K562 (cell line): ENCODE results near the gene SETD5. TPM values are rescaled to one million over a fixed set of nuclear protein-coding genes. Genes with fewer than 3 reads are reported as not detected.

Experiments used
- ARID1B ChIP-seq: fragments of 450-650 bp; IDR thresholded peaks from 2 replicates; pipeline ENCODE4 v1.6.1; 2016; ENCODE audit warnings: antibody characterized with exemption, mild to moderate bottlenecking, inconsistent platforms
- CEBPG ChIP-seq, 3 experiments: fragments of 200-800 bp in 1 of 3; sonication (Bioruptor generic) in 1 of 3; sonication (generic) in 1 of 3; formaldehyde crosslinking in 1 of 3; IDR thresholded peaks in 2 of 3; conservative IDR thresholded peaks in 1 of 3; 2 replicates each; pipeline versions ENCODE4 v1.6.1 to v1.8.0; 2016 to 2022; ENCODE audit warnings: missing compliant biosample characterization in 2 of 3, missing genetic modification characterization in 2 of 3, mild to moderate bottlenecking in 1 of 3, missing genetic modification reagents in 1 of 3
- CXXC5 ChIP-seq: fragments of 250-450 bp; sonication (Bioruptor Pico); IDR thresholded peaks from 2 replicates; pipeline ENCODE4 v1.8.0; 2022; ENCODE audit warnings: inconsistent platforms, mild to moderate bottlenecking, moderate library complexity
- E2F4 ChIP-seq: sonication (generic); formaldehyde crosslinking; IDR thresholded peaks from 2 replicates; pipeline ENCODE4 v1.8.0; 2022; ENCODE audit warnings: mild to moderate bottlenecking, low read depth, missing genetic modification reagents
- HDAC2 ChIP-seq: fragments of 450-650 bp; IDR thresholded peaks from 2 replicates; pipeline ENCODE4 v1.6.1; 2016; ENCODE audit warnings: mild to moderate bottlenecking
- HMG20B ChIP-seq: fragments of 250-450 bp; sonication (Bioruptor Pico); IDR thresholded peaks from 2 replicates; pipeline ENCODE4 v1.5.0; 2021; ENCODE audit warnings: mild to moderate bottlenecking
- HOMEZ ChIP-seq: fragments of 250-450 bp; sonication (Bioruptor Pico); IDR thresholded peaks from 2 replicates; pipeline ENCODE4 v1.4.0; 2020; ENCODE audit warnings: mild to moderate bottlenecking, moderate library complexity
- JUND ChIP-seq, 2 experiments: IDR thresholded peaks; 2 replicates in 1 of 2; 3 replicates in 1 of 2; pipeline ENCODE4 v1.6.1; 2011; ENCODE audit warnings: borderline replicate concordance in 2 of 2, low read depth in 2 of 2, low read length in 2 of 2, improper control_type of control experiment in 1 of 2, missing biosample characterization in 1 of 2, missing genetic modification characterization in 1 of 2, missing genetic modification reagents in 1 of 2
- KLF6 ChIP-seq: fragments of 250-450 bp; sonication (Bioruptor Pico); IDR thresholded peaks from 2 replicates; pipeline ENCODE4 v1.4.0; 2020; ENCODE audit warnings: mild to moderate bottlenecking, moderate library complexity, borderline replicate concordance
- NFRKB ChIP-seq: fragments of 450-650 bp; IDR thresholded peaks from 2 replicates; pipeline ENCODE4 v1.6.1; 2016; ENCODE audit warnings: low read depth
- NR2C1 ChIP-seq, 2 experiments: fragments of 450-650 bp; IDR thresholded peaks; 2 replicates each; pipeline ENCODE4 v1.6.1; 2017; ENCODE audit warnings: mild to moderate bottlenecking in 2 of 2, antibody characterized with exemption in 1 of 2, inconsistent platforms in 1 of 2, missing compliant biosample characterization in 1 of 2, missing genetic modification characterization in 1 of 2
- PBX2 ChIP-seq, 2 experiments: IDR thresholded peaks in 1 of 2; conservative IDR thresholded peaks in 1 of 2; 2 replicates each; pipeline ENCODE4 v1.6.1; 2016; ENCODE audit warnings: low read depth in 2 of 2, mild to moderate bottlenecking in 1 of 2, missing compliant biosample characterization in 1 of 2, missing genetic modification characterization in 1 of 2, moderate library complexity in 1 of 2
- POLR2H ChIP-seq: IDR thresholded peaks from 2 replicates; pipeline ENCODE4 v1.6.1; 2016; ENCODE audit warnings: missing genetic modification characterization, low read depth, mild to moderate bottlenecking, control low read depth, missing compliant biosample characterization, moderate library complexity
- SIN3B ChIP-seq: fragments of 450-650 bp; IDR thresholded peaks from 2 replicates; pipeline ENCODE4 v1.6.1; 2017; ENCODE audit warnings: low read depth, mild to moderate bottlenecking, moderate library complexity
- SMARCB1 ChIP-seq: IDR thresholded peaks from 2 replicates; pipeline ENCODE4 v1.6.1; 2011; ENCODE audit warnings: improper control_type of control experiment, low read depth; ENCODE audit not compliant: insufficient read length
- ZKSCAN8 ChIP-seq: fragments of 200-800 bp; sonication (Bioruptor generic); IDR thresholded peaks from 2 replicates; pipeline ENCODE4 v1.6.1; 2016; ENCODE audit warnings: missing genetic modification characterization, missing compliant biosample characterization
- ZNF175 ChIP-seq: fragments of 200-800 bp; sonication (Bioruptor generic); IDR thresholded peaks from 2 replicates; pipeline ENCODE4 v1.6.1; 2016; ENCODE audit warnings: low read depth, mild to moderate bottlenecking, missing genetic modification characterization, missing compliant biosample characterization
- ZNF395 ChIP-seq: fragments of 200-800 bp; sonication (Bioruptor generic); IDR thresholded peaks from 2 replicates; pipeline ENCODE4 v1.6.1; 2017; ENCODE audit warnings: missing genetic modification characterization, missing compliant biosample characterization
- polyA plus RNA-seq, 8 experiments: library from polyadenylated mRNA; depleted of rRNA in 4 of 8; stranded (reverse) in 5 of 8; unstranded in 3 of 8; fragments of >200 nt; fragmentation: Nextera tagmentation in 2 of 8; fragmentation: Illumina TruSeq in 1 of 8; extraction: Ambion mirVana in 2 of 8; extraction: Trizol in 1 of 8; gene quantifications; 2 replicates each; pipeline versions ENCODE4 v1.2.1 to v1.2.3, GENCODE V29; 2011 to 2014; ENCODE audit warnings: inconsistent platforms in 1 of 8, missing spikeins in 1 of 8
- total RNA-seq, 7 experiments: library from RNA; depleted of rRNA in 6 of 7; stranded (reverse); fragments of >200 nt in 6 of 7; fragmentation: Illumina TruSeq in 2 of 7; extraction: Trizol in 2 of 7; gene quantifications; 2 replicates each; pipeline versions ENCODE4 v1.2.1 to v1.2.3, GENCODE V29; 2011 to 2021; ENCODE audit warnings: low replicate concordance in 1 of 7

Gene SETD5
- total and polyA plus RNA-seq, 9 of the 15 experiments (the other 6 are each of a cell fraction or from before 2014, with no cell fraction given) = 20.8 to 135 (median 87.2) TPM

- TF ChIP-seq NR2C1 (IDR thresholded peaks at IDR 0.05) = no peak
- peak; percentile 57 for TF ChIP-seq NR2C1 (tag; IDR thresholded peaks at IDR 0.05)
- peak; percentile 77 for TF ChIP-seq HDAC2
- TF ChIP-seq ARID1B = peak; percentile 82
- no peak for TF ChIP-seq SIN3B
- peak; percentile 87 for TF ChIP-seq NFRKB
- TF ChIP-seq CEBPG (CRISPR knock-in tag; IDR thresholded peaks at IDR 0.05) = peak; percentile 99
- TF ChIP-seq CEBPG (tag; conservative IDR thresholded peaks at IDR 0.05 in 1 of 2, IDR thresholded peaks at IDR 0.05 in 1 of 2) = peak; percentile 100
- TF ChIP-seq HMG20B (CRISPR knock-in tag) = no peak
- peak; percentile 39; the same call in 1 of the 2 replicates for TF ChIP-seq KLF6
- peak; percentile 72; the same call in 1 of the 2 replicates for TF ChIP-seq ZNF395 (CRISPR knock-in tag)
- TF ChIP-seq E2F4 (CRISPR knock-in tag) = no peak
- TF ChIP-seq POLR2H (tag) = peak; percentile 18; the same call in 1 of the 2 replicates
- TF ChIP-seq SMARCB1 = peak; percentile 29
- TF ChIP-seq ZNF175 (CRISPR knock-in tag) = peak; percentile 75; the same call in 1 of the 2 replicates
- no peak for TF ChIP-seq HOMEZ (CRISPR knock-in tag)
- no peak for TF ChIP-seq PBX2 (CRISPR knock-in tag; IDR thresholded peaks at IDR 0.05; ENCODE audit: low read depth)
- 0 out of 2 replicates have a peak, but pooled peaks have one; percentile 15 for TF ChIP-seq PBX2 (tag; conservative IDR thresholded peaks at IDR 0.05; ENCODE audit: low read depth)
- no peak; the same call in 1 of the 2 replicates for TF ChIP-seq ZKSCAN8 (CRISPR knock-in tag)
- peak; percentile 74; the same call in 1 of the 2 replicates for TF ChIP-seq CXXC5
- peak; percentile 98 for TF ChIP-seq JUND (IDR thresholded peaks at IDR 0.05; ENCODE audit: borderline replicate concordance, low read depth, low read length)
- peak; percentile 97 for TF ChIP-seq JUND (tag; IDR thresholded peaks at IDR 0.05; ENCODE audit: borderline replicate concordance, low read depth, low read length)
These were observed 25.5 kb downstream of the SETD5 start (continued) for GRCh38 chr3:9422712-9423424.
